ENCODE measurements around the gene TTC7B.

The TTC7B gene

DNA sequence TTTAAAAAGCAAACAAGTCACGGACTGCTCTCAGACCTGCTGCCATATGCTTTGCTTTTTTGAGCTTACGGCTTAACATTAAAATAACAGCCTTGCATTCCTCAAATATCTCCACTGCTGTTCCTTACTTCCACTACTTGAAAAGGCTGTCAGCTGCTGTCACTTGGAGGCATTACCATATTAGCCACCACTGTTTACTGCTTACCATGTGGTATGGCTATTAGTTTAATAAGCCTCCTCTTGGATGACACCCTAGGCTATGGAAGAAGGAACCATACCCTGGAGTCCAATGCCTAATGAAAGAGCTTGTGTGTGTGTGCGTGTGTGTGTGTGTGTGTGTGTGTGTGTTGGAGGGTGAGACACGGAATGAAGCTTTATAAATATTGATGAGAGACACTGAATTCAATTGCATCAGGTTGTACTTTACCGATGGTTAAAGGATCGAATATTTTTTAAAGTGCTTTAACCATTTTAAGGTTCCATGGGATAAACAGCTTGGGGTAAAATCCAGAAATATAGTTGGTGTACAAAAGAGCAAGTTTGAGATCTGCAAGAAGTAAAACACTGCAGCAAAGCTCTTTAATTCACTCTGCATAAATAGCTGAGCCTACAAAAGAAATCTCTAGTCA, 174.5 kb downstream of the TTC7B start:
- no peak for DNase-seq

DNA sequence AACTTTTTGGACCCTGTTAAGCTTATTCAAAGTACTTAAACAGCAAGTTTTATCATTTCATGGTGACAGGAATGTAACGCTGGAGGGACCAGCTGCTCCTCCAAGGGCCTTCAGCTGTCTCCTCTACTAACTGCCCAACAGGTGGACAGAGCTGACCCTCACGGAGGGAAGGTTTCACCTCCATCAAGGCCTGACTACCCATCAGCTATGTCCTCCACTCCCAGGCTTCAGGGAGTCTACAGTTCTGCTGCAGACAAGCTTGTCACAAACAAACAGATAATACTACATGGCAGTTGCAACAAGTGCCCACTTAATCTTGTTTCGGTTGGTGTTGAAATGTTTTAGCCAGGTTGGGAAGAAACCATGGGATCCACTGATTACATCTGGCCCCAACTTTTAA, 175.1 kb downstream of the TTC7B start:
- DNase-seq, result no peak

- DNase-seq, result no peak
These were observed 176.6 kb downstream of the TTC7B start for GRCh38 chr14:90639641-90640040.

- DNase-seq, result peak; percentile 47
These were observed 183.4 kb downstream of the TTC7B start for GRCh38 chr14:90632871-90633270.

DNA sequence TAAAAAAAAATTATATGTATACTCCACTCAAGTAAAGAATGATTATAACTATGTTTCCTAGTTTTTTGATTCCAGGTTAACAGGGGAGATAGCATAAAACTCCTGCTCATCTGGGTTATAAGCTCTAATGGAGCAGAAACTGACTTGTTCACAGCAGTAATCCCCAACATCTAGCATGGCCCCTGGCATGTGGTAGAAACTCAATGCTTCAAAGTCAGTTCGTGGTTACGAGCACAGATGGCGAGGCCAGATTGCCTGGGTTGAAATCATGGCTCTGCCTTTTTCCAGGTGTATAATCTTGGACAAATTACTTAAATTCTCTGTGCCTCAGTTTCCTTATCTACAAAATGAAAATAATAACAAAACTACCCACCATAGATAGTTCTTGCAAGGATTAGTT, 183.8 kb downstream of the TTC7B start:
- no peak for DNase-seq

DNA sequence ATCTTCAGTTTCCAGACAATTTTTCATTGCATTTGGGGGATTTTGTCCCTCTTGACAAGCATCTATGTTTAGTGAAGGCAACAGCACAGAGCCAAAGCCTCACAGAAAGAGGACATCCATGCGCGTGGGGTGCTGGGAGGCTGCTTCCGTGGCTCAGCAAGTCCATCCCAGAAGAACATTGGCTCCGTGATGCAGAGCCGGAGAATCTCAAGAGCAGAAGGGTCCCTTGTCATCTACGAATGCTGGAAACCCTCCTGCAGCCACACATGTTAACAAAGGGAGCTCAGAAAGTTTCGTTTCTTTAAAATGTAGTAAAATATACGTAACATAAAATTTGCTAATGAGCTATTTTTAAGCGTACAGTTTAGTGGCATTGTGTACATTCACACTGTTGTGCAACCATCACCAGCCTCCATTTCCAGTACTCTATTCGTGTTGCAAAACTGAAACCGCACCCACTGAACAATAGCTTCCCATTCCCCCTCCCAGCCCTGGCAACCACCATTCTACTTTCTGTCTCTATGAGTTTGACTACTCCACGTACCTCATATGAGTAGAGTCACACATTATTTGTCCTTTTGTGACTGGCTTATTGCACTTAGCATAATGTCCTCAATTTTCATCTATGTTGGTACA, 185.9 kb downstream of the TTC7B start:
- no peak for DNase-seq

GRCh38 chr14:90629471-90629870, 186.8 kb downstream of the TTC7B start:
- DNase-seq, result peak; percentile 93

DNA sequence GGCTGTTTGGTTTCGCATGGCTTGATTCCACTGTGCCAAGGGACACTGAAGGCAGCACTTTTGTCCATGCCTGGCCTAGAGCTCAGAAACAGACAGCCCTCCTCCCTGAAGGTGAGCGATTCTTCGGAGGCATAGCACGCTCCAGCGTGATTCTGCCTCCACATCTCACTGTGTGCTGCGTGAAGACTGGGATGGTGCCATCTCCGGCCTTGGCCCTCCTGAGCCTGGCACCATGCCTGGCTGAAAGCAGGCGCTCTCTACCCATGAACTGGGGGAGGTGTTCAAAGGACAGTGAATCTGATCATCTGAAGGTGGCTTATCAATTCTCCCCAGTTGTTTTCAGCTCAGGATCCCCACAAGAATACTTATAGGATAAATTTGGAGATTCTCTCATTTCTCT, 187.4 kb downstream of the TTC7B start:
- DNase-seq, result peak; percentile 67

DNA sequence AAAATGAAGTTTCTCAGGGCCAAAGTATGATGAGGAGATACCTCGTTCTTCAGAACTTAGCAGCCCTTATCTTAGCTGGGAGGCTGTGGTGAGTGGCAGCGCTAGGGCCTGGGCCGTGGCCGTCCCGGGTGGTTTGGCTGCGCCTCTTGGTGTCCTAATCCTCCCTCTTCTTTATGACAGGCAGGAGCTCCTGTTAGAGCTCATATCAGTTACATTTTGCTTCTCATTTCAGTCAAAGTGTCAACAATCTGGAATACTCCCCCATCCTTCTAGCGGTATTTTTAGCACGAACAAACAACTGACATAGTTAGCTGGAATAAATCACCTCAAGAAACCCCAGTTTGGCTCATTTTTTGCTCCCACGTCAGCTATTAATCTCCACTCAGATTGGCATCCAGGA, 188.8 kb downstream of the TTC7B start:
- no peak for DNase-seq

DNA sequence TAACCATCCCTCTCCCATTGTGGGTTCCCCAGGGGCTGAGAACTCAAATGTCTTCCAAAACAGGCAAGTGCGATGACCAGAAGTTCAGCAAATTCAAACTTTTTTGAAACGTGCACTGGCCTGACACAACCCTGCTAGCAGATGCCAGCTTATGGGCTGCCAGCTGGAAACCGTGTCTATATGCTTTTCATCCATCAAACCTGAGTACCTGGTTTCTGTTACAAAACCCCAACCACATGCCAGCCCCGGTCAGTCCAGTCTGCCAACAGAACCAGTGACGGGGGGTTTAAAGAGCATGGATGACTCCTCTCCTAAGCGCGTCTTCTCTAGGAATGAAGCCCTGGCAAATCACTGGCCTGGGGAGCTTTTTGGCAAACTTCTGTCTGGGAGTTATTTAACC, 189.7 kb downstream of the TTC7B start:
- DNase-seq, result no peak

DNA sequence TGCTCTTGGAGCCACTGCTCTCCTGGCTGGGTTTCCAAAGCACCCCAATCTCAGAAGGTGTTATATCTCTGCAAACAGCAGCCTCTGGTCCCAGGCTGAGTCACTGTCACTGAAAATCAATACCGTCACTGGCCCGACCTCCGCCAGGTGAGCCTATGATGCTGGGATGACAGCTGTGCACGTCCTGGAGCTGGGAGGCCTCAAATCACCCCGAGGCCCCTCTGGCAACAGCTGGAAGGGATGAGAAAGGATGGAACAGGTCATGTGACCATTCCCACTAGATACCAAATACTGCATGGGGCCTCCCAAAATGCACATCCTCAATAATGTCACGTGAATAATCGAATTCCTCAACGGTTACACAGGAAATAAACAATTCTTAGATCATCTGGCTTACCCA, 190.8 kb downstream of the TTC7B start:
- no peak for DNase-seq

- peak; percentile 81 for DNase-seq
These were observed 191.4 kb downstream of the TTC7B start for GRCh38 chr14:90624732-90625400.

DNA sequence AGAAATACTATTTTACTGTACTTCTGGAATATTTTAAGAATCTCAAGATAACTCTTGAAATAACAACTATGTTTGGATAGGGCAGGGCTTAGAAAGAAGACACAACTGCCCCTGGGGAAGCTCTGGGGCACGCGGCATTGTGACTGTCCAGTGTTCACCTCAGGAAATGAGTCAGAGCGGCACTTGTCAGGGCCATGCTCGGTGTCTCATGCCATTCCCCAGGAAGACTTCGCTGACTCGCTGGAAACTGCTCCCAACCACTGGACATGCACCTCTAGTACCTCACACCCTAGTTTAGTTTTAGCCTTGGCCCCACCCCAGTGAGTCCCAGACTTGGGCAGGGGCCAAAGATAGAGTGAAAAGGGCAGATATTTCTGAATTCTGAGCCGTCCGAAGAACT, 192.0 kb downstream of the TTC7B start:
- no peak for DNase-seq

GRCh38 chr14:90621201-90621600, 195.0 kb downstream of the TTC7B start:
- no peak for DNase-seq

DNA sequence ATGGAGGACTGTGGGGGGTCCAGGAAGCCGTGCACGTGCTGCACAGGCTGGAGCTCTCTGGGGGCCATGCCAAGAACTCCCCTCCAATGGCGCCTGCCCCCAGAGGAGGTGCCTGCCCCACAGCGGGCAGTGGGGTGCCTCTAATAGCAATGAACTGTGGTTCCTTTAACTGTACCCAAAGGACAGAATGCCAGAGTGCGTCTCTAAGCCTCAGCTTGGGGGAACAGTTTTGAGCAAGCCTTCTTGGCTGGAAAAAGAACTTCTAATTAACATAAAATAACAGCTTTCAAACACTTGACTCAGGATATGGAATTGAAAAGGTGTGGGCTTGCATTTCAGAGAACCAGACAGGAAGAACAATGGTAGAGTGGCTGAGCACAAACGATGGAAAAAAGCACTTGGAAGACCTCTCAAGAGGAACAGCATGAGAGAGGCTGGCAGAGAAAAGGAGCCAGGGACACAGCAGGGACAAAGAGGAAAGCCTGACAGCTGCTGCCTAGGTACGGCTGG, 195.6 kb downstream of the TTC7B start:
- DNase-seq, result peak; percentile 100

GRCh38 chr14:90619911-90620310, 196.3 kb downstream of the TTC7B start:
- DNase-seq, result no peak

- DNase-seq, result no peak
These were observed 198.3 kb downstream of the TTC7B start for GRCh38 chr14:90617961-90618360.

- DNase-seq, result no peak
These were observed 199.3 kb downstream of the TTC7B start for GRCh38 chr14:90616881-90617280.

- DNase-seq, result no peak
These were observed 199.9 kb downstream of the TTC7B start for GRCh38 chr14:90616313-90616712.

DNA sequence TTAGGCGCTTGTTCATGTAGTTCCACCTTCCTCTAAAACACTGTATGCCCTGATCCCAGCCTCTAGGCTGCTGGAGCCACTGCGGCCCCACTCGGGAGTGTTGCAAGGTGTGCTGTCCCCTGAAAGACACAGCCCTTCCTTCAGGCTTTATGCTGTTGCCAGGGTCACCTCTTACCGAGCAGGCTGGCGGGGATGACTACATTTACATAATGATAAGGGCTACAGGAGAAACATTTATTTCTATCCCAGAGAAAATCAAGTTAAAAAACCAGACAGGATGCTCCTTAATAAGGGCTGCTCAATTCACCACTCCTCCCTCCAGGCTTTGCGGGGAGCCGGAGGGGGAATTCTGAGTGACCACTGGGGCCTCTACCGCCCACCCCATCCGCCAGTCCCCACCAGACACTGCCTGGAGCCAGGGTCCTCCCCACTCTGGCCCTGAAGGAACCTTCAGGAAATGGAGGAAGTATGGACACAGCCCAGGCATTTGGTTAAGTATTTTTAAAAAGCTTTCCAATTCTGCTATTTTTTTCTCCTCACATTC, 200.6 kb downstream of the TTC7B start:
- no peak for DNase-seq

GRCh38 chr14:90614696-90615516, 201.3 kb downstream of the TTC7B start:
- DNase-seq, result no peak

DNA sequence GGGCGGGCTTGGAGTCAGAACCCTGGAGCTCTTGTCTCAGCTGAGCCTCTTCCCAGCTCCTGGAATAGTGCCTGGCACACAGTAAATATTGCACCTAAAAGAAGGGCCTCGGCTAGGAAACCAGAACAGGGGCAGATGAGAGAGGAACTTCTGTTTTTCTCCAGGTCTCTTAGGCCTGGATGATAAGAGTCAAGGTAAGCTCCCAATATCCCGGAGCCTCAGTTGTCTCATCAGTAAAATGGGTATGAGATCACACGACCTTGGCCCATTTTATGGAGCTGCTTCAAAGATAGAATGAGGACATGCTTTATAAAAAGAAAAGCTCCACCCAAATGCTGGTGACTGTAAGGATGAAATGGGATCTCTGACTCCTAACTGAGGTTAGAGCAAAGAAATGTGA, 202.2 kb downstream of the TTC7B start:
- DNase-seq, result no peak

- DNase-seq, result no peak
These were observed 202.8 kb downstream of the TTC7B start for GRCh38 chr14:90613453-90613852.

Measured in DMS79 treated with DMSO at 0.1 percent for 48 hours (cell line).